ENCODE measurements around the gene FOXP2.

Gene FOXP2

DNA sequence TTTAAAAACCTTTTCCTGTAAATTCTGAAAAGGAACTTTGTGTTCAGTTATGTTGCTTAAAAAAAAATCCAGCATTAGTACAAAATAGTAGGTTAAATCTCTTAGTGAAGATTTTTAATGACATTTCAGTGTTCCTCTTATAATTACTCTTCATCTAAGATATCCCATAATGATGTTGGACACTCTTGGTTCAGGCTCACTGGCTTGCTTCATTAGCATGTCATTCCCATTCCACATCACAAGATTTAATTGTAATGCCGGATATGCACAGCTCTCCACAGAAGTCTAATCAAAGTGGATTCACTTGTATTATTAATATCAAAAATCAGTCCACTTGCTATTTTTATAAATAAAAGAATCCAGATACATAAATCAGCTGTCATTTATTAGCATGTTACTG lies 327.3 kb downstream of the FOXP2 start:
- no peak for DNase-seq

Data from right forelimb (tissue), 1 donor.